ENCODE measurements around the gene GAS2L2.

The GAS2L2 gene

GRCh38 chr17:35745246-35745645 lies 7.8 kb downstream of the GAS2L2 start:
- 91 to 92% methylated on average over 5 to 7 of the region's 7 CpGs for WGBS, 2 experiments (ENCODE audit: insufficient coverage in 2 of 2)
- Histone ChIP-seq H3K9me3 (ENCODE audit: control insufficient read depth, low read length) (no peaks in the 10 kb centered on the region), H3K4me1 (ENCODE audit: control insufficient read depth, insufficient read depth, low read length, poor library complexity, severe bottlenecking) (peaks cover 6% of the 10 kb centered on the region), H3K27ac (ENCODE audit: low read depth, low read length, severe bottlenecking) (no peak overlapping the region), H3K36me3 (ENCODE audit: control insufficient read depth, insufficient read depth, low read length) (peaks cover 2% of the 10 kb centered on the region), H3K4me3 (ENCODE audit: extremely low read depth, insufficient read depth, low read length, poor library complexity, severe bottlenecking) (no peak overlapping the region)

- Histone ChIP-seq H3K27ac (ENCODE audit: low read depth, low read length, severe bottlenecking) (no peak overlapping the region), H3K4me1 (ENCODE audit: control insufficient read depth, insufficient read depth, low read length, poor library complexity, severe bottlenecking) (peaks cover 5% of the 10 kb centered on the region), H3K36me3 (ENCODE audit: control insufficient read depth, insufficient read depth, low read length) (peaks cover 2% of the 10 kb centered on the region), H3K9me3 (ENCODE audit: control insufficient read depth, low read length) (no peaks in the 10 kb centered on the region), H3K4me3 (ENCODE audit: extremely low read depth, insufficient read depth, low read length, poor library complexity, severe bottlenecking) (no peak overlapping the region)
- 76 to 82% methylated on average over 7 of the region's 8 CpGs for WGBS, 2 experiments (ENCODE audit: insufficient coverage in 2 of 2)
These were observed 8.2 kb downstream of the GAS2L2 start for GRCh38 chr17:35744830-35745229.

GRCh38 chr17:35743626-35744328 lies 9.3 kb downstream of the GAS2L2 start:
- H3K4me3 ChIP-seq (ENCODE audit: extremely low read depth, insufficient read depth, low read length, poor library complexity, severe bottlenecking) = no peak overlapping the region
- H3K27ac ChIP-seq (ENCODE audit: low read depth, low read length, severe bottlenecking) = no peak overlapping the region
- no peaks in the 10 kb centered on the region for H3K9me3 ChIP-seq (ENCODE audit: control insufficient read depth, low read length)
- WGBS, 2 experiments (ENCODE audit: insufficient coverage in 2 of 2) = 100% methylated on average over 1 of the region's 7 CpGs; no CpG with 5 or more reads in 1 of the 2 experiments
- peaks cover 3% of the 10 kb centered on the region for H3K4me1 ChIP-seq (ENCODE audit: control insufficient read depth, insufficient read depth, low read length, poor library complexity, severe bottlenecking)
- H3K36me3 ChIP-seq (ENCODE audit: control insufficient read depth, insufficient read depth, low read length) = peaks cover 2% of the 10 kb centered on the region

GRCh38 chr17:35742896-35743477 lies 10.1 kb downstream of the GAS2L2 start:
- H3K36me3 ChIP-seq (ENCODE audit: control insufficient read depth, insufficient read depth, low read length) = peaks cover 2% of the 10 kb centered on the region
- no peak overlapping the region for H3K27ac ChIP-seq (ENCODE audit: low read depth, low read length, severe bottlenecking)
- no peaks in the 10 kb centered on the region for H3K9me3 ChIP-seq (ENCODE audit: control insufficient read depth, low read length)
- H3K4me1 ChIP-seq (ENCODE audit: control insufficient read depth, insufficient read depth, low read length, poor library complexity, severe bottlenecking) = peaks cover 3% of the 10 kb centered on the region
- WGBS, 2 experiments (ENCODE audit: insufficient coverage in 2 of 2) = 70 to 73% methylated on average over 2 to 4 of the region's 7 CpGs
- no peak overlapping the region for H3K4me3 ChIP-seq (ENCODE audit: extremely low read depth, insufficient read depth, low read length, poor library complexity, severe bottlenecking)

- Histone ChIP-seq H3K4me3 (ENCODE audit: extremely low read depth, insufficient read depth, low read length, poor library complexity, severe bottlenecking) (no peak overlapping the region), H3K4me1 (ENCODE audit: control insufficient read depth, insufficient read depth, low read length, poor library complexity, severe bottlenecking) (peaks cover 3% of the 10 kb centered on the region), H3K36me3 (ENCODE audit: control insufficient read depth, insufficient read depth, low read length) (peaks cover 2% of the 10 kb centered on the region), H3K9me3 (ENCODE audit: control insufficient read depth, low read length) (no peaks in the 10 kb centered on the region), H3K27ac (ENCODE audit: low read depth, low read length, severe bottlenecking) (no peak overlapping the region)
- WGBS, 2 experiments (ENCODE audit: insufficient coverage in 2 of 2) = 83 to 86% methylated on average over 2 of the region's 7 CpGs
These were observed 10.5 kb downstream of the GAS2L2 start for GRCh38 chr17:35742496-35742895.

- Histone ChIP-seq H3K27ac (ENCODE audit: low read depth, low read length, severe bottlenecking) (no peak overlapping the region), H3K4me3 (ENCODE audit: extremely low read depth, insufficient read depth, low read length, poor library complexity, severe bottlenecking) (no peak overlapping the region), H3K36me3 (ENCODE audit: control insufficient read depth, insufficient read depth, low read length) (peaks cover 2% of the 10 kb centered on the region), H3K4me1 (ENCODE audit: control insufficient read depth, insufficient read depth, low read length, poor library complexity, severe bottlenecking) (peaks cover 3% of the 10 kb centered on the region), H3K9me3 (ENCODE audit: control insufficient read depth, low read length) (no peaks in the 10 kb centered on the region)
- 36% methylated on average over 68 to 70 of the region's 73 CpGs for WGBS, 2 experiments (ENCODE audit: insufficient coverage in 2 of 2)
These were observed 11.8 kb downstream of the GAS2L2 start for GRCh38 chr17:35740997-35741931.

- peaks cover 3% of the 10 kb centered on the region for H3K4me1 ChIP-seq (ENCODE audit: control insufficient read depth, insufficient read depth, low read length, poor library complexity, severe bottlenecking)
- WGBS, 2 experiments (ENCODE audit: insufficient coverage in 2 of 2) = 98 to 99% methylated on average over 7 of the region's 7 CpGs
- peaks cover 2% of the 10 kb centered on the region for H3K36me3 ChIP-seq (ENCODE audit: control insufficient read depth, insufficient read depth, low read length)
- H3K4me3 ChIP-seq (ENCODE audit: extremely low read depth, insufficient read depth, low read length, poor library complexity, severe bottlenecking) = no peak overlapping the region
- H3K27ac ChIP-seq (ENCODE audit: low read depth, low read length, severe bottlenecking) = no peak overlapping the region
- H3K9me3 ChIP-seq (ENCODE audit: control insufficient read depth, low read length) = no peaks in the 10 kb centered on the region
These were observed 12.8 kb downstream of the GAS2L2 start for GRCh38 chr17:35740216-35740615.

GRCh38 chr17:35738519-35739133 lies 14.4 kb downstream of the GAS2L2 start:
- H3K36me3 ChIP-seq (ENCODE audit: control insufficient read depth, insufficient read depth, low read length) = peaks cover 11% of the 10 kb centered on the region
- H3K4me3 ChIP-seq (ENCODE audit: extremely low read depth, insufficient read depth, low read length, poor library complexity, severe bottlenecking) = no peak overlapping the region
- no peak overlapping the region for H3K27ac ChIP-seq (ENCODE audit: low read depth, low read length, severe bottlenecking)
- 93 to 97% methylated on average over 2 to 5 of the region's 5 CpGs for WGBS, 2 experiments (ENCODE audit: insufficient coverage in 2 of 2)
- H3K9me3 ChIP-seq (ENCODE audit: control insufficient read depth, low read length) = no peaks in the 10 kb centered on the region
- peaks cover 3% of the 10 kb centered on the region for H3K4me1 ChIP-seq (ENCODE audit: control insufficient read depth, insufficient read depth, low read length, poor library complexity, severe bottlenecking)

- peaks cover 1% of the 10 kb centered on the region for H3K4me1 ChIP-seq (ENCODE audit: control insufficient read depth, insufficient read depth, low read length, poor library complexity, severe bottlenecking)
- no peaks in the 10 kb centered on the region for H3K9me3 ChIP-seq (ENCODE audit: control insufficient read depth, low read length)
- H3K36me3 ChIP-seq (ENCODE audit: control insufficient read depth, insufficient read depth, low read length) = peaks cover 12% of the 10 kb centered on the region
- 93% methylated on average over 5 of the region's 5 CpGs; no CpG with 5 or more reads in 1 of the 2 experiments for WGBS, 2 experiments (ENCODE audit: insufficient coverage in 2 of 2)
- H3K4me3 ChIP-seq (ENCODE audit: extremely low read depth, insufficient read depth, low read length, poor library complexity, severe bottlenecking) = no peak overlapping the region
- H3K27ac ChIP-seq (ENCODE audit: low read depth, low read length, severe bottlenecking) = no peak overlapping the region
These were observed 16.8 kb downstream of the GAS2L2 start for GRCh38 chr17:35736236-35736635.

GRCh38 chr17:35735036-35735805 lies 17.8 kb downstream of the GAS2L2 start:
- Histone ChIP-seq H3K4me3 (ENCODE audit: extremely low read depth, insufficient read depth, low read length, poor library complexity, severe bottlenecking) (no peak overlapping the region), H3K36me3 (ENCODE audit: control insufficient read depth, insufficient read depth, low read length) (peaks cover 10% of the 10 kb centered on the region), H3K9me3 (ENCODE audit: control insufficient read depth, low read length) (no peaks in the 10 kb centered on the region), H3K4me1 (ENCODE audit: control insufficient read depth, insufficient read depth, low read length, poor library complexity, severe bottlenecking) (peaks cover 8% of the 10 kb centered on the region), H3K27ac (ENCODE audit: low read depth, low read length, severe bottlenecking) (no peak overlapping the region)
- WGBS, 2 experiments (ENCODE audit: insufficient coverage in 2 of 2) = 94 to 97% methylated on average over 25 to 29 of the region's 29 CpGs
